Trophoblast cell (in vitro differentiated cells and primary cell): ENCODE data around the gene TSPAN11.

ENCODE experiments used
- DNase-seq, 2 donors: peaks; one replicate each; pipeline ENCODE4 v3.0.0-alpha.2; 2016
- H2AFZ ChIP-seq: 2 replicates; pipeline ENCODE4 v1.6.1; 2013; ENCODE audit warnings: low read length, moderate library complexity, mild to moderate bottlenecking; ENCODE audit not compliant: insufficient read depth, poor library complexity
- H2AK5ac ChIP-seq: 2 replicates; pipeline ENCODE4 v1.6.1; 2013; ENCODE audit warnings: mild to moderate bottlenecking, low read length
- H2BK120ac ChIP-seq: 2 replicates; pipeline ENCODE4 v1.6.1; 2013; ENCODE audit warnings: low read length, mild to moderate bottlenecking, moderate library complexity; ENCODE audit not compliant: insufficient read depth, poor library complexity
- H2BK12ac ChIP-seq: 2 replicates; pipeline ENCODE4 v1.6.1; 2013; ENCODE audit warnings: mild to moderate bottlenecking, low read length, moderate library complexity
- H2BK5ac ChIP-seq: 2 replicates; pipeline ENCODE4 v1.6.1; 2013; ENCODE audit warnings: low read length, low read depth, moderate library complexity, mild to moderate bottlenecking; ENCODE audit not compliant: poor library complexity
- H3K14ac ChIP-seq: 2 replicates; pipeline ENCODE4 v1.6.1; 2013; ENCODE audit warnings: mild to moderate bottlenecking, low read length
- H3K18ac ChIP-seq: 2 replicates; pipeline ENCODE4 v1.6.1; 2013; ENCODE audit warnings: mild to moderate bottlenecking, low read length
- H3K23ac ChIP-seq: 2 replicates; pipeline ENCODE4 v1.6.1; 2013; ENCODE audit warnings: low read length
- H3K27ac ChIP-seq: 2 replicates; pipeline ENCODE4 v1.5.1; 2013; ENCODE audit warnings: low read depth, mild to moderate bottlenecking, inconsistent platforms, low read length, moderate library complexity
- H3K27me3 ChIP-seq: 2 replicates; pipeline ENCODE4 v1.6.1; 2013; ENCODE audit warnings: inconsistent platforms, mild to moderate bottlenecking, low read length, moderate library complexity; ENCODE audit not compliant: insufficient read depth
- H3K36me3 ChIP-seq, 2 experiments: 1 replicate in 1 of 2; 2 replicates in 1 of 2; pipeline ENCODE4 v1.6.1; 2013; ENCODE audit warnings: low read length in 2 of 2, mild to moderate bottlenecking in 2 of 2, moderate library complexity in 1 of 2; ENCODE audit not compliant: insufficient read depth in 2 of 2, control insufficient read depth in 1 of 2
- H3K4ac ChIP-seq: 2 replicates; pipeline ENCODE4 v1.6.1; 2013; ENCODE audit warnings: low read depth, mild to moderate bottlenecking, low read length, moderate library complexity
- H3K4me1 ChIP-seq, 2 experiments: 1 replicate in 1 of 2; 2 replicates in 1 of 2; pipeline ENCODE4 v1.6.1; 2013; ENCODE audit warnings: low read length in 2 of 2, mild to moderate bottlenecking in 2 of 2, moderate library complexity in 1 of 2; ENCODE audit not compliant: insufficient read depth in 2 of 2, control insufficient read depth in 1 of 2
- H3K4me2 ChIP-seq: 2 replicates; pipeline ENCODE4 v1.6.1; 2013; ENCODE audit warnings: inconsistent platforms, mild to moderate bottlenecking, low read length, moderate library complexity
- H3K4me3 ChIP-seq: 2 replicates; pipeline ENCODE4 v1.5.1; 2013; ENCODE audit warnings: mild to moderate bottlenecking, low read depth, low read length, inconsistent platforms
- H3K79me1 ChIP-seq: one replicate; pipeline ENCODE4 v1.6.1; 2013; ENCODE audit warnings: low read length
- H3K79me2 ChIP-seq: 2 replicates; pipeline ENCODE4 v1.6.1; 2013; ENCODE audit warnings: low read length, mild to moderate bottlenecking; ENCODE audit not compliant: control insufficient read depth, insufficient read depth, poor library complexity
- H3K9ac ChIP-seq: 2 replicates; pipeline ENCODE4 v1.6.1; 2013; ENCODE audit warnings: mild to moderate bottlenecking, low read length
- H3K9me3 ChIP-seq: 2 replicates; pipeline ENCODE4 v1.6.1; 2013; ENCODE audit warnings: low read depth, mild to moderate bottlenecking, control low read depth, inconsistent platforms, low read length; ENCODE audit not compliant: insufficient read depth
- H4K12ac ChIP-seq: 2 replicates; pipeline ENCODE4 v1.6.1; 2013; ENCODE audit warnings: low read depth, mild to moderate bottlenecking, low read length, moderate library complexity
- H4K8ac ChIP-seq: 2 replicates; pipeline ENCODE4 v1.6.1; 2013; ENCODE audit warnings: low read depth, mild to moderate bottlenecking, low read length, moderate library complexity
- H4K91ac ChIP-seq: one replicate; pipeline ENCODE4 v1.6.1; 2013; ENCODE audit warnings: low read depth, mild to moderate bottlenecking, low read length, moderate library complexity
- WGBS: extraction: QIAGEN DNeasy Blood & Tissue Kit; methylation state at CpG from one replicate; pipeline ENCODE4 v1.1.7; 2013; ENCODE audit warnings: missing lambda C conversion rate; ENCODE audit not compliant: insufficient read length, insufficient coverage; ENCODE audit errors: extremely low coverage; 5-methylcytosine and 5-hydroxymethylcytosine counted together

Gene TSPAN11

GRCh38 chr12:30945443-30946164, 19.1 kb downstream of the TSPAN11 start:
- Histone ChIP-seq H3K14ac (no peak overlapping the region), H4K8ac (no peak overlapping the region), H3K4me3 (no peak overlapping the region), H2BK5ac (no peak overlapping the region), H3K27ac (no peak overlapping the region), H3K4me2 (no peak overlapping the region), H4K12ac (no peak overlapping the region), H2AFZ (no peak overlapping the region), H2AK5ac (no peak overlapping the region), H4K91ac (no peak overlapping the region), H3K9ac (no peak overlapping the region), H2BK120ac (no peak overlapping the region), H3K23ac (no peak overlapping the region), H3K9me3 (peaks cover 2% of the 10 kb centered on the region), H3K4me1 (no peaks in the 10 kb centered on the region), H3K18ac (no peak overlapping the region), H3K27me3 (no peaks in the 10 kb centered on the region), H3K79me1 (no peaks in the 10 kb centered on the region), H3K4ac (no peak overlapping the region), H2BK12ac (no peak overlapping the region), H3K36me3 (no peaks in the 10 kb centered on the region), H3K79me2 (no peaks in the 10 kb centered on the region)
- no CpG with 5 or more reads among the region's 11 CpGs for WGBS
- DNase-seq = no peak

DNA sequence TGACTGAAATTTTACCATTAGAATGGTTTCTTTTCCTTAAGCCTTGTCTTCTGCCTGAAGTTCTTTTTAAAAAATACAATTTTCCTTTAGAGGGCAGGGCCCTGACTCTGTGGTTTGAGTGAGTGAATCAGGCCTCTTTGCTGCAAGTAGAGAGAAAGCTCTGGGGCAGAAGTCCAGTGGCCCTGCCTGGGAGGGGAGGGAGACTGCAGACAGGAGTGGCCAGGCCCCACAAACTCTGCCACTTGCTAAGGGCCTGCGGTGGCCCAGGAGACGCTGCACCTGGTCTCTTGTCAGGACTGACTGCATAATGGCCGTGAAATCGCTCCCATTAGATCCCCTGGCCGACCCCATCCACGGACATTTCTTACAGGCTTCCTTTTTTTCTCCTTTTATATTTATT, 25.5 kb downstream of the TSPAN11 start:
- H3K9ac ChIP-seq = no peak overlapping the region
- no CpG with 5 or more reads among the region's 6 CpGs for WGBS
- no peak overlapping the region for H4K12ac ChIP-seq
- H3K36me3 ChIP-seq = no peaks in the 10 kb centered on the region
- H3K4me1 ChIP-seq = no peaks in the 10 kb centered on the region
- no peaks in the 10 kb centered on the region for H3K79me2 ChIP-seq
- H3K14ac ChIP-seq = no peak overlapping the region
- H4K91ac ChIP-seq = no peak overlapping the region
- H2AFZ ChIP-seq = no peak overlapping the region
- no peak overlapping the region for H3K4me3 ChIP-seq
- no peak overlapping the region for H2BK12ac ChIP-seq
- H3K18ac ChIP-seq = no peak overlapping the region
- no peak overlapping the region for H3K4me2 ChIP-seq
- H3K9me3 ChIP-seq = no peaks in the 10 kb centered on the region
- no peak overlapping the region for H3K4ac ChIP-seq
- DNase-seq = no peak
- H3K23ac ChIP-seq = no peak overlapping the region
- no peak overlapping the region for H2BK120ac ChIP-seq
- H3K27ac ChIP-seq = no peak overlapping the region
- H3K27me3 ChIP-seq = no peaks in the 10 kb centered on the region
- no peak overlapping the region for H2BK5ac ChIP-seq
- H4K8ac ChIP-seq = no peak overlapping the region
- no peaks in the 10 kb centered on the region for H3K79me1 ChIP-seq
- H2AK5ac ChIP-seq = no peak overlapping the region

DNA sequence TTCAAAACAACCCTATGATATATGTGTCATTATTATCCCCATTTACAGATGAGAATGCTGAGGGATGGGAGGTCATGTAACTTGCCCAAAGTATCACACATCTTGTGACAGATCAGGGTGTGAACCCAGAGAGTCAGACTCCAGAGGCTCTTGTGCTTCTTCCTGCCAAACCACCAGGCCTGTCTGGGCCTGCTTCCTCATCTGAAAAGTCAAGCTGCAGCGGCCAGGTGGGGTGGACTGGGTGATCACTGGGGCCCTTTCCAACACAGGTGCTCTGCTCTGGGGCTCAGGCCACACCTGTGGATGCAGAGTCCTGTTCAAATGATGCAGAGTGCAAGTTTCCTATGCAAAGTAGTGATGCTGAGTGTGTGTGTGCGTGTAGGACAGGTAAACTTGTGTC, 26.7 kb downstream of the TSPAN11 start:
- no peak for DNase-seq
- H2BK12ac ChIP-seq = no peak overlapping the region
- no peak overlapping the region for H2BK5ac ChIP-seq
- H2BK120ac ChIP-seq = no peak overlapping the region
- no peak overlapping the region for H3K27ac ChIP-seq
- no peak overlapping the region for H3K18ac ChIP-seq
- no peak overlapping the region for H3K4ac ChIP-seq
- no peak overlapping the region for H2AFZ ChIP-seq
- H3K36me3 ChIP-seq = no peaks in the 10 kb centered on the region
- no CpG with 5 or more reads among the region's 2 CpGs for WGBS
- no peaks in the 10 kb centered on the region for H3K79me1 ChIP-seq
- H2AK5ac ChIP-seq = no peak overlapping the region
- no peak overlapping the region for H4K12ac ChIP-seq
- no peaks in the 10 kb centered on the region for H3K79me2 ChIP-seq
- H3K4me3 ChIP-seq = no peak overlapping the region
- H3K4me2 ChIP-seq = no peak overlapping the region
- H4K91ac ChIP-seq = no peak overlapping the region
- no peaks in the 10 kb centered on the region for H3K4me1 ChIP-seq
- H3K23ac ChIP-seq = no peak overlapping the region
- no peak overlapping the region for H3K9ac ChIP-seq
- H3K27me3 ChIP-seq = no peaks in the 10 kb centered on the region
- H4K8ac ChIP-seq = no peak overlapping the region
- H3K14ac ChIP-seq = no peak overlapping the region
- no peaks in the 10 kb centered on the region for H3K9me3 ChIP-seq

GRCh38 chr12:30953951-30954751, 27.6 kb downstream of the TSPAN11 start:
- H3K4me3 ChIP-seq = no peak overlapping the region
- H3K36me3 ChIP-seq = no peaks in the 10 kb centered on the region
- no peak overlapping the region for H2AFZ ChIP-seq
- no peak overlapping the region for H2BK120ac ChIP-seq
- DNase-seq = no peak
- H3K27me3 ChIP-seq = no peaks in the 10 kb centered on the region
- H3K23ac ChIP-seq = no peak overlapping the region
- H3K4me2 ChIP-seq = no peak overlapping the region
- H3K79me2 ChIP-seq = no peaks in the 10 kb centered on the region
- WGBS = no CpG with 5 or more reads among the region's 6 CpGs
- no peak overlapping the region for H3K14ac ChIP-seq
- no peaks in the 10 kb centered on the region for H3K9me3 ChIP-seq
- no peak overlapping the region for H3K9ac ChIP-seq
- H3K79me1 ChIP-seq = no peaks in the 10 kb centered on the region
- H4K91ac ChIP-seq = no peak overlapping the region
- H2BK12ac ChIP-seq = no peak overlapping the region
- no peak overlapping the region for H4K8ac ChIP-seq
- H4K12ac ChIP-seq = no peak overlapping the region
- no peaks in the 10 kb centered on the region for H3K4me1 ChIP-seq
- no peak overlapping the region for H2BK5ac ChIP-seq
- H3K27ac ChIP-seq = no peak overlapping the region
- no peak overlapping the region for H2AK5ac ChIP-seq
- H3K4ac ChIP-seq = no peak overlapping the region
- H3K18ac ChIP-seq = no peak overlapping the region
